ENCODE measurements around the gene PHACTR2. TPM values are rescaled to one million over a fixed set of nuclear protein-coding genes. Genes with fewer than 3 reads are reported as not detected.
"Not testable (repeated sequence)": the region's sequence is repeated elsewhere in the genome, so short reads cannot be mapped to it uniquely, and the experiment has no call there.

The PHACTR2 gene
- total RNA-seq, 1 experiment from 2014 or later = 27.6 TPM

DNA sequence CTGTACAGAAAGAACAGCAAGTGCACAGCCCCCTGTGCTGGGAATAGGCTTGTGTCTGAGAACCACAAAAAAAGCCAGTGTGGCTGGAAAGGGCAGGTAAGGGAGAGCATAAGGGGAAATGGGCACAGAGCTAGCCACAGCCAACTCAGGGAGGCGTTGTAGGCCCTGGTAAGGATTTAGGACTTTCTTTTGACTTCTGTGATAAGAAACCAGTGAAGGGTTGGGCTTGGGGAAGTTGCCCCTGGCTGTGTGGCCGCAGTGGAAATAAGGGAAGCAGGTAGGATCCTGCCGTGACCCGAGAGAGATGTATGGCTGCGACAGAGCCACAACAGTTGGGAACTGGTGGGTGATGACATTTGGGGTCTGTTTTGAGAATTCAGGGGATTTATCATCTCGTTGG, 30.0 kb upstream of the PHACTR2 start:
- Histone ChIP-seq H4K20me1 (ENCODE audit: insufficient read depth) (no peaks in the 10 kb centered on the region), H3K9me3 (ENCODE audit: control insufficient read depth in 1 of 2, insufficient read depth in 1 of 2, low read depth in 1 of 2, low read length in 2 of 2) (no peaks in the 10 kb centered on the region), H3K4me2 (ENCODE audit: low read length) (no peak overlapping the region), H3K79me2 (ENCODE audit: insufficient read depth, low read length) (no peaks in the 10 kb centered on the region), H3K4me3 (replicated peaks in 1 of 2; ENCODE audit: low read depth in 1 of 2, low read length in 2 of 2) (no peak overlapping the region), H3K36me3 (ENCODE audit: control insufficient read depth in 1 of 2, insufficient read depth in 2 of 2, low read length in 2 of 2) (no peaks in the 10 kb centered on the region), H3K27me3 (ENCODE audit: insufficient read depth, low read length) (no peaks in the 10 kb centered on the region), H3K4me1 (ENCODE audit: control insufficient read depth in 1 of 2, insufficient read depth in 2 of 2, low read length in 2 of 2) (no peaks in the 10 kb centered on the region), H3K27ac (ENCODE audit: low read depth, low read length) (no peak overlapping the region), H3K9ac (ENCODE audit: low read length) (no peak overlapping the region), H3K9me2 (ENCODE audit: insufficient read depth) (no peaks in the 10 kb centered on the region), H2AFZ (ENCODE audit: low read depth, low read length, poor library complexity, severe bottlenecking) (no peak overlapping the region)
- RAD21 ChIA-PET (ENCODE audit: low non-redundant PET in 1 of 2, low total read pairs in 2 of 2, uncharacterized antibody in 2 of 2, unreplicated experiment in 2 of 2) = no interaction called here
- DNase-seq (ENCODE audit: low read depth, low spot score) = no peak
- BruUV-seq (replicated peaks) = no TSS peak
- TF ChIP-seq EGR1 (IDR thresholded peaks at IDR 0.05; ENCODE audit: low read depth) (no peak), ZNF274 (IDR thresholded peaks at IDR 0.05; ENCODE audit: low read depth, low read length) (no peak), SP1 (IDR thresholded peaks at IDR 0.05; ENCODE audit: low read depth) (no peak), SIN3A (IDR thresholded peaks at IDR 0.05; ENCODE audit: low read depth) (no peak), YY1 (IDR thresholded peaks at IDR 0.05; ENCODE audit: extremely low read depth, insufficient replicate concordance, low read depth, low read length) (no peak), FOSL1 (IDR thresholded peaks at IDR 0.05; ENCODE audit: low read depth) (no peak)
- TF ChIP-seq, protein P1, sequence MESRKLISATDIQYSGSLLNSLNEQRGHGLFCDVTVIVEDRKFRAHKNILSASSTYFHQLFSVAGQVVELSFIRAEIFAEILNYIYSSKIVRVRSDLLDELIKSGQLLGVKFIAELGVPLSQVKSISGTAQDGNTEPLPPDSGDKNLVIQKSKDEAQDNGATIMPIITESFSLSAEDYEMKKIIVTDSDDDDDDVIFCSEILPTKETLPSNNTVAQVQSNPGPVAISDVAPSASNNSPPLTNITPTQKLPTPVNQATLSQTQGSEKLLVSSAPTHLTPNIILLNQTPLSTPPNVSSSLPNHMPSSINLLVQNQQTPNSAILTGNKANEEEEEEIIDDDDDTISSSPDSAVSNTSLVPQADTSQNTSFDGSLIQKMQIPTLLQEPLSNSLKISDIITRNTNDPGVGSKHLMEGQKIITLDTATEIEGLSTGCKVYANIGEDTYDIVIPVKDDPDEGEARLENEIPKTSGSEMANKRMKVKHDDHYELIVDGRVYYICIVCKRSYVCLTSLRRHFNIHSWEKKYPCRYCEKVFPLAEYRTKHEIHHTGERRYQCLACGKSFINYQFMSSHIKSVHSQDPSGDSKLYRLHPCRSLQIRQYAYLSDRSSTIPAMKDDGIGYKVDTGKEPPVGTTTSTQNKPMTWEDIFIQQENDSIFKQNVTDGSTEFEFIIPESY (IDR thresholded peaks at IDR 0.05; ENCODE audit: extremely low read depth, insufficient replicate concordance, low read length) = no peak
- TF ChIP-seq, protein P2, sequence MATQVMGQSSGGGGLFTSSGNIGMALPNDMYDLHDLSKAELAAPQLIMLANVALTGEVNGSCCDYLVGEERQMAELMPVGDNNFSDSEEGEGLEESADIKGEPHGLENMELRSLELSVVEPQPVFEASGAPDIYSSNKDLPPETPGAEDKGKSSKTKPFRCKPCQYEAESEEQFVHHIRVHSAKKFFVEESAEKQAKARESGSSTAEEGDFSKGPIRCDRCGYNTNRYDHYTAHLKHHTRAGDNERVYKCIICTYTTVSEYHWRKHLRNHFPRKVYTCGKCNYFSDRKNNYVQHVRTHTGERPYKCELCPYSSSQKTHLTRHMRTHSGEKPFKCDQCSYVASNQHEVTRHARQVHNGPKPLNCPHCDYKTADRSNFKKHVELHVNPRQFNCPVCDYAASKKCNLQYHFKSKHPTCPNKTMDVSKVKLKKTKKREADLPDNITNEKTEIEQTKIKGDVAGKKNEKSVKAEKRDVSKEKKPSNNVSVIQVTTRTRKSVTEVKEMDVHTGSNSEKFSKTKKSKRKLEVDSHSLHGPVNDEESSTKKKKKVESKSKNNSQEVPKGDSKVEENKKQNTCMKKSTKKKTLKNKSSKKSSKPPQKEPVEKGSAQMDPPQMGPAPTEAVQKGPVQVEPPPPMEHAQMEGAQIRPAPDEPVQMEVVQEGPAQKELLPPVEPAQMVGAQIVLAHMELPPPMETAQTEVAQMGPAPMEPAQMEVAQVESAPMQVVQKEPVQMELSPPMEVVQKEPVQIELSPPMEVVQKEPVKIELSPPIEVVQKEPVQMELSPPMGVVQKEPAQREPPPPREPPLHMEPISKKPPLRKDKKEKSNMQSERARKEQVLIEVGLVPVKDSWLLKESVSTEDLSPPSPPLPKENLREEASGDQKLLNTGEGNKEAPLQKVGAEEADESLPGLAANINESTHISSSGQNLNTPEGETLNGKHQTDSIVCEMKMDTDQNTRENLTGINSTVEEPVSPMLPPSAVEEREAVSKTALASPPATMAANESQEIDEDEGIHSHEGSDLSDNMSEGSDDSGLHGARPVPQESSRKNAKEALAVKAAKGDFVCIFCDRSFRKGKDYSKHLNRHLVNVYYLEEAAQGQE (IDR thresholded peaks at IDR 0.05; ENCODE audit: low read depth) = no peak
- no peak for ATAC-seq
- CTCF ChIA-PET = no interaction called here
- POLR2A ChIA-PET = no interaction called here
- intact Hi-C loops (cut with micrococcal nuclease) = no loop called here

DNA sequence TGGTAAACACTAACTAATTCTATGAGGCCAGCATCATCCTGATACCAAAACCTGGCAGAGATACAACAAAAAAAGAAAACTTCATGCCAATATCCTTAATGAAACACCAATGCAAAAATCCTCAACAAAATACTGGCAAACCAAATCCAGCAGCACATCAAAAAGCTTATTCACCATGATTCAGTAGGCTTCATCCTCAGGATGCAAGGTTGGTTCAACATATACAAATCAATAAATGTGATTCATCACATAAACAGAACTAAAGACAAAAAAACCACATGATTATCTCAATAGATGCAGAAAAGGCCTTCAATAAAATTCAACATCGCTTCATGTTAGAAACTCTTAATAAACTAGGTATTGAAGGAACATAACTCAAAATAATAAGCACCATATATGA, 28.4 kb upstream of the PHACTR2 start:
- H3K4me3 ChIP-seq (replicated peaks in 1 of 2; ENCODE audit: low read depth in 1 of 2, low read length in 2 of 2); H3K27ac ChIP-seq (ENCODE audit: low read depth, low read length); CTCF ChIA-PET; H3K79me2 ChIP-seq (ENCODE audit: insufficient read depth, low read length); H3K4me2 ChIP-seq (ENCODE audit: low read length); H3K36me3 ChIP-seq (ENCODE audit: control insufficient read depth in 1 of 2, insufficient read depth in 2 of 2, low read length in 2 of 2); ATAC-seq; H3K9ac ChIP-seq (ENCODE audit: low read length); H3K27me3 ChIP-seq (ENCODE audit: insufficient read depth, low read length); H3K9me3 ChIP-seq (ENCODE audit: control insufficient read depth in 1 of 2, insufficient read depth in 1 of 2, low read depth in 1 of 2, low read length in 2 of 2); DNase-seq (ENCODE audit: low read depth, low spot score); BruUV-seq (replicated peaks); H3K9me2 ChIP-seq (ENCODE audit: insufficient read depth); H2AFZ ChIP-seq (ENCODE audit: low read depth, low read length, poor library complexity, severe bottlenecking); POLR2A ChIA-PET; H4K20me1 ChIP-seq (ENCODE audit: insufficient read depth); RAD21 ChIA-PET (ENCODE audit: low non-redundant PET in 1 of 2, low total read pairs in 2 of 2, uncharacterized antibody in 2 of 2, unreplicated experiment in 2 of 2); H3K4me1 ChIP-seq (ENCODE audit: control insufficient read depth in 1 of 2, insufficient read depth in 2 of 2, low read length in 2 of 2); intact Hi-C loops (cut with micrococcal nuclease): not testable (repeated sequence)

DNA sequence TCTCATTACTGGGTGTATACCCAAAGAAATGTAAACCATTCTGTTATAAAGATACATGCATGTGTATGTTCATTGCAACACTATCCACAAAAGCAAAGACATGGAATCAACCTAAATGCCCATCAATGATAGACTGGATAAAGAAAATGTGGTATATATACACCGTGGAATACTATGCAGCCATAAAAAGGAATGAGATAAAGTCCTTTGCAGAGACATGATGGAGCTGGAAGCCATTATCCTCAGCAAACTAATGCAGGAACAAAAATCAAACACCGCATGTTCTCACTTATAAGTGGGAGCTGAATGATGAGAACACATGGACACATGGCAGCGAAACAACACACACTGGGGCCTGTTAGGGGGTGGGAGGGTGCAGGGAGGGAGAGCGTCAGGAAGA, 26.4 kb upstream of the PHACTR2 start:
- H3K4me3 ChIP-seq (replicated peaks in 1 of 2; ENCODE audit: low read depth in 1 of 2, low read length in 2 of 2); BruUV-seq (replicated peaks); CTCF ChIA-PET; POLR2A ChIA-PET; H3K79me2 ChIP-seq (ENCODE audit: insufficient read depth, low read length); H3K36me3 ChIP-seq (ENCODE audit: control insufficient read depth in 1 of 2, insufficient read depth in 2 of 2, low read length in 2 of 2); H3K4me1 ChIP-seq (ENCODE audit: control insufficient read depth in 1 of 2, insufficient read depth in 2 of 2, low read length in 2 of 2); H2AFZ ChIP-seq (ENCODE audit: low read depth, low read length, poor library complexity, severe bottlenecking); H3K27ac ChIP-seq (ENCODE audit: low read depth, low read length); RAD21 ChIA-PET (ENCODE audit: low non-redundant PET in 1 of 2, low total read pairs in 2 of 2, uncharacterized antibody in 2 of 2, unreplicated experiment in 2 of 2); DNase-seq (ENCODE audit: low read depth, low spot score); H3K9me2 ChIP-seq (ENCODE audit: insufficient read depth); intact Hi-C loops (cut with micrococcal nuclease); H3K9me3 ChIP-seq (ENCODE audit: control insufficient read depth in 1 of 2, insufficient read depth in 1 of 2, low read depth in 1 of 2, low read length in 2 of 2); H3K4me2 ChIP-seq (ENCODE audit: low read length); ATAC-seq; H3K9ac ChIP-seq (ENCODE audit: low read length); H3K27me3 ChIP-seq (ENCODE audit: insufficient read depth, low read length); H4K20me1 ChIP-seq (ENCODE audit: insufficient read depth): not testable (repeated sequence)
